Measurements from ENCODE around the gene ERCC1. TPM values are rescaled to one million over a fixed set of nuclear protein-coding genes. Genes with fewer than 3 reads are reported as not detected.
A peak's percentile ranks its signal among the peaks of the same experiment; 100 is the strongest.

ERCC1 gene
- total and polyA plus RNA-seq, 2 of the 13 experiments (the other 11 are each of a cell fraction or from before 2014, with no cell fraction given): 40.0 to 66.4 TPM

- TF ChIP-seq SKIL (CRISPR knock-in tag; IDR thresholded peaks at IDR 0.05; ENCODE audit: borderline replicate concordance): no peak
- no peak for TF ChIP-seq PLRG1 (conservative IDR thresholded peaks at IDR 0.05)
- TF ChIP-seq HDAC1 (CRISPR knock-in tag; IDR thresholded peaks at IDR 0.05): peak; percentile 69
- no peak for TF ChIP-seq ZNF597 (CRISPR knock-in tag; IDR thresholded peaks at IDR 0.05)
- peak; percentile 9; the same call in 1 of the 2 replicates for TF ChIP-seq ZNF709 (CRISPR knock-in tag; IDR thresholded peaks at IDR 0.05)
- no peak for TF ChIP-seq RFXANK (CRISPR knock-in tag; IDR thresholded peaks at IDR 0.05)
- no peak for TF ChIP-seq MTA1 (CRISPR knock-in tag; IDR thresholded peaks at IDR 0.05; ENCODE audit: borderline replicate concordance)
- TF ChIP-seq, protein P1, sequence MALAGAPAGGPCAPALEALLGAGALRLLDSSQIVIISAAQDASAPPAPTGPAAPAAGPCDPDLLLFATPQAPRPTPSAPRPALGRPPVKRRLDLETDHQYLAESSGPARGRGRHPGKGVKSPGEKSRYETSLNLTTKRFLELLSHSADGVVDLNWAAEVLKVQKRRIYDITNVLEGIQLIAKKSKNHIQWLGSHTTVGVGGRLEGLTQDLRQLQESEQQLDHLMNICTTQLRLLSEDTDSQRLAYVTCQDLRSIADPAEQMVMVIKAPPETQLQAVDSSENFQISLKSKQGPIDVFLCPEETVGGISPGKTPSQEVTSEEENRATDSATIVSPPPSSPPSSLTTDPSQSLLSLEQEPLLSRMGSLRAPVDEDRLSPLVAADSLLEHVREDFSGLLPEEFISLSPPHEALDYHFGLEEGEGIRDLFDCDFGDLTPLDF (CRISPR knock-in tag; IDR thresholded peaks at IDR 0.05): no peak
- 0 out of 2 replicates have a peak, but pooled peaks have one; percentile 61 for TF ChIP-seq ZNF34 (CRISPR knock-in tag; IDR thresholded peaks at IDR 0.05; ENCODE audit: borderline replicate concordance)
- no peak for TF ChIP-seq ONECUT2 (CRISPR knock-in tag; IDR thresholded peaks at IDR 0.05)
- TF ChIP-seq SSRP1 (CRISPR knock-in tag; IDR thresholded peaks at IDR 0.05): no peak
- TF ChIP-seq RFX5 (IDR thresholded peaks at IDR 0.05; ENCODE audit: low read depth, low read length): no peak
- no peak for TF ChIP-seq TIGD3 (CRISPR knock-in tag; IDR thresholded peaks at IDR 0.05; ENCODE audit: borderline replicate concordance)
- no peak for TF ChIP-seq ZNF672 (CRISPR knock-in tag; IDR thresholded peaks at IDR 0.05)
- no peak for TF ChIP-seq CREB3 (CRISPR knock-in tag; IDR thresholded peaks at IDR 0.05)
- peak; percentile 71 for TF ChIP-seq ZNF687 (CRISPR knock-in tag; IDR thresholded peaks at IDR 0.05)
- TF ChIP-seq ZMAT3 (CRISPR knock-in tag; conservative IDR thresholded peaks at IDR 0.05): no peak
- no peak for TF ChIP-seq MIER2 (CRISPR knock-in tag; IDR thresholded peaks at IDR 0.05)
Measured at GRCh38 chr19:45424191-45425058, 708 bp upstream of the ERCC1 start (continued).
